ENCODE results near the gene KRT85. TPM values are rescaled to one million over a fixed set of nuclear protein-coding genes. Genes with fewer than 3 reads are reported as not detected.

Gene KRT85
- total RNA-seq, 1 donor from 2014 or later: not detected

DNA sequence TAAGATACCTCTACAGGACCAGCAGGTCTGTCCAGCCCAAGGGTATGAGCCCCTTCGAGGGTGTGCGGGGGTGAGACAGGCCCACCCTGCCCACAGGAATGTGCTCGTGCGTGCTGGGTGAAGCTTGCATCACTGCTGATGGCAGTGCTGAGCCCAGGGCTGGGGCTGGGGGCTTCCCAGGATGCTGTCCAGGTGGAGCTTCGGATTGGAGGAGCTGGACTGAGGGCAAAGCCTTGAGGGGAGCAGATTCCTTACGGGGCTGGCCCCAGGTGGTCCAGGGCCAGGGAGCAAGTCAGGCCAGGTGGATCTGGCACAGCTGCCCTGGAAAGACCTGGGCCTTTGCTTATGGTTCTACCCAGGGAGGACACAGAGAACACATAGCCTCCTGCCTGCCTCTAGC, 2.5 kb upstream of the KRT85 start:
- Mint-ChIP-seq H3K4me1 (ENCODE audit: unreplicated experiment) (no peaks in the 10 kb centered on the region), H3K36me3 (ENCODE audit: unreplicated experiment) (no peaks in the 10 kb centered on the region), H3K27me3 (ENCODE audit: unreplicated experiment) (peaks cover 25% of the 10 kb centered on the region), H3K9me3 (ENCODE audit: unreplicated experiment) (peaks cover 8% of the 10 kb centered on the region), H3K27ac (ENCODE audit: unreplicated experiment) (no peak overlapping the region), H3K4me3 (ENCODE audit: unreplicated experiment) (no peak overlapping the region)
- no peak for DNase-seq (ENCODE audit: extremely low spot score, unreplicated experiment)
- TF ChIP-seq, protein P1, sequence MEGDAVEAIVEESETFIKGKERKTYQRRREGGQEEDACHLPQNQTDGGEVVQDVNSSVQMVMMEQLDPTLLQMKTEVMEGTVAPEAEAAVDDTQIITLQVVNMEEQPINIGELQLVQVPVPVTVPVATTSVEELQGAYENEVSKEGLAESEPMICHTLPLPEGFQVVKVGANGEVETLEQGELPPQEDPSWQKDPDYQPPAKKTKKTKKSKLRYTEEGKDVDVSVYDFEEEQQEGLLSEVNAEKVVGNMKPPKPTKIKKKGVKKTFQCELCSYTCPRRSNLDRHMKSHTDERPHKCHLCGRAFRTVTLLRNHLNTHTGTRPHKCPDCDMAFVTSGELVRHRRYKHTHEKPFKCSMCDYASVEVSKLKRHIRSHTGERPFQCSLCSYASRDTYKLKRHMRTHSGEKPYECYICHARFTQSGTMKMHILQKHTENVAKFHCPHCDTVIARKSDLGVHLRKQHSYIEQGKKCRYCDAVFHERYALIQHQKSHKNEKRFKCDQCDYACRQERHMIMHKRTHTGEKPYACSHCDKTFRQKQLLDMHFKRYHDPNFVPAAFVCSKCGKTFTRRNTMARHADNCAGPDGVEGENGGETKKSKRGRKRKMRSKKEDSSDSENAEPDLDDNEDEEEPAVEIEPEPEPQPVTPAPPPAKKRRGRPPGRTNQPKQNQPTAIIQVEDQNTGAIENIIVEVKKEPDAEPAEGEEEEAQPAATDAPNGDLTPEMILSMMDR (IDR thresholded peaks at IDR 0.05): no peak

DNA sequence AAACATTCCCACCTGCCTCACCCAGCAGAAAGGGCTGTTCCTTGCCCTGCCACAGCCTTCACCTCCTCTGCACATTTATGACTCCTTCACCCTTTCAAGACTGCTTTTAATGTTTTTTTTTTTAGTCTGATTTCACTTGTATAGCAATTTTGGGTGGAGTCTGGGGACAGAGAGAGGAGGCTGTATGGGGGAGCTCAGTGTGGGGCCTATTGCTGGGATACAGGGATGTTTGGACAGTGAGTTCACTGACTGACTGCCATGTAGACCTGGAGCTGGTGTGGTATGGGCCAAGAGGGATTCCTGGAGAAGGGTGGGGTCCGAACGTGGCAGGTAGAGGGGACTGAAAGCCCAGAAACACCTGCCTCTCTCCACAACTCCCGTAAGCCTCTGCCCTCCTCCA, 1.9 kb upstream of the KRT85 start:
- Mint-ChIP-seq H3K36me3 (ENCODE audit: unreplicated experiment) (no peaks in the 10 kb centered on the region), H3K27me3 (ENCODE audit: unreplicated experiment) (peaks cover 28% of the 10 kb centered on the region), H3K4me1 (ENCODE audit: unreplicated experiment) (no peaks in the 10 kb centered on the region), H3K27ac (ENCODE audit: unreplicated experiment) (no peak overlapping the region), H3K4me3 (ENCODE audit: unreplicated experiment) (no peak overlapping the region), H3K9me3 (ENCODE audit: unreplicated experiment) (peaks cover 6% of the 10 kb centered on the region)
- TF ChIP-seq, protein P1 (IDR thresholded peaks at IDR 0.05): no peak
- DNase-seq (ENCODE audit: extremely low spot score, unreplicated experiment): no peak

DNA sequence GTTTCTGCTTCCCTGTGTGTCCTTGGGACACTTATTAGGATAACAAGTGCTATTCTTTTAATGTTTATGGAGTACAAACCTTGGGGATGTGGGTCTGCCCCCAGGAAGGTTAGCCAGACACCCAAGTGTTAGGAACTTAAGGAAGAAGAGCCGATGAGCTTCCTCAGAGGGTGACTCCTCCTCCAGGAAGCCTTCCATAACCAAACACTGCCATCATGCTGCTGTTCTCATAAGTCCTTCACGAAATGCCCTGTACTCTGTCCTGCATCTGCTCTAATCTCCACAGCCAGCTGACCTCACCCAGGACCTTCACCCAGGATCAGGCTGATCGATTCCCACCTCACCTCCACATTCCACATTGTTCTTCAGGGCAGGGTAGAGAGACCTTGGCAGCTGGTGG, 1.2 kb upstream of the KRT85 start:
- Mint-ChIP-seq H3K27ac (ENCODE audit: unreplicated experiment) (no peak overlapping the region), H3K4me1 (ENCODE audit: unreplicated experiment) (no peaks in the 10 kb centered on the region), H3K27me3 (ENCODE audit: unreplicated experiment) (peaks cover 32% of the 10 kb centered on the region), H3K36me3 (ENCODE audit: unreplicated experiment) (no peaks in the 10 kb centered on the region), H3K4me3 (ENCODE audit: unreplicated experiment) (no peak overlapping the region), H3K9me3 (ENCODE audit: unreplicated experiment) (no peaks in the 10 kb centered on the region)
- TF ChIP-seq, protein P1 (IDR thresholded peaks at IDR 0.05): no peak
- no peak for DNase-seq (ENCODE audit: extremely low spot score, unreplicated experiment)

DNA sequence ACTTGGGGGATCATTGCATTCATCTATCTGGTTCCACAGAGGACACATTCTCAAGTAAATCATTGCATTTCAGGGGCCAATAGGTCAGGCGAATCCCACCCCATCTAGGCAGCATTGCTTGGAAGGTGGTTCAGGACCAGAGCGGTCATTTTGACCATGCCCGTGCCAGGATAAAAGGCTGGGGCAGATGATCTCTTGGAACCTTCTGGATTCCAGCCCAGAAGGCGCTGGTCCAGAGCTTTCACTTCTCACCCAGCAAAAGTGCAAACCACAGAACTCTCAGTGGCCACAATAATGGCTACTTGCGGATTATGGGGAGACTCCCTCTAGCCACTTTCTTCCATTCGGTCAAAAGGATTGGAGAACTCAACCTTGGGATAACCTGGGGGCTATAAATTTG, 595 bp upstream of the KRT85 start:
- TF ChIP-seq, protein P1 (IDR thresholded peaks at IDR 0.05): no peak
- peaks cover 34% of the 10 kb centered on the region for H3K27me3 Mint-ChIP-seq (ENCODE audit: unreplicated experiment)
- no peaks in the 10 kb centered on the region for H3K36me3 Mint-ChIP-seq (ENCODE audit: unreplicated experiment)
- no peak for DNase-seq (ENCODE audit: extremely low spot score, unreplicated experiment)
- H3K4me1 Mint-ChIP-seq (ENCODE audit: unreplicated experiment): no peaks in the 10 kb centered on the region
- H3K4me3 Mint-ChIP-seq (ENCODE audit: unreplicated experiment): no peak overlapping the region
- H3K9me3 Mint-ChIP-seq (ENCODE audit: unreplicated experiment): no peaks in the 10 kb centered on the region
- H3K27ac Mint-ChIP-seq (ENCODE audit: unreplicated experiment): no peak overlapping the region

DNA sequence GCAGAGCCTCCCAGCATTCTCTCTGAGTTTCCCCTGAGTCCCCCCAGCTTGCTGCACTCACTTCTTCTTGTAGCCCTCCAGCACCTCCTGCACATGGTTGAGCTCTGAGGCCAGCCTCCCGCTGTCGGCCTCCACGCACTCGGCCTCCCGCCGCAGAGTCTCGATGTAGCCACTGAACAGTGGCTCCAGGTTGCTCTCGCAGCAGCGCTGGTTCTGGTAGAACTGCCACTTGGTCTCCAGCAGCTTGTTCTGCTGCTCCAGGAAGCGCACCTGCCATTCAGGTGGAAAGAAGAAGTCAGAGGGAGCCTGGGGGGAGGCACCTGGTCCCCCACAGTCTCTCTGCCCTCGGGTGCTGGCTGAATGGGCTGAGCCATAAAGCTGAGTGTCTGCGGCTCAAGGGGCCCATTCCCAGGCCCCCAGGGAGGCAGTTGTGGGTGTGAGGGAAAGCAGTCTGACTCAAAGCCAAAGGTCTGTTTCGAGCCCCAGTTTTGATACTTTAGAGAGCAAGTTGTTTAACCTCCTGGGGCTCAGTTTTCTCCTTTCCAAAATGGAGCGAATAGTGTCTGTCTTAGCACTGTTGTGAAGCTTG, 2.3 kb downstream of the KRT85 start:
- Mint-ChIP-seq H3K4me3 (ENCODE audit: unreplicated experiment) (no peak overlapping the region), H3K4me1 (ENCODE audit: unreplicated experiment) (no peaks in the 10 kb centered on the region), H3K27ac (ENCODE audit: unreplicated experiment) (no peak overlapping the region), H3K36me3 (ENCODE audit: unreplicated experiment) (no peaks in the 10 kb centered on the region), H3K27me3 (ENCODE audit: unreplicated experiment) (peaks cover 29% of the 10 kb centered on the region), H3K9me3 (ENCODE audit: unreplicated experiment) (no peaks in the 10 kb centered on the region)
- no peak for DNase-seq (ENCODE audit: extremely low spot score, unreplicated experiment)
- TF ChIP-seq, protein P1 (IDR thresholded peaks at IDR 0.05): no peak
